ACC112 (cell line): ENCODE data around the gene RNF182.

ENCODE experiments used
- H2AFZ ChIP-seq: fragments of 200-600 bp; sonication (generic); one replicate; pipeline ENCODE4 v1.6.0; 2017; ENCODE audit warnings: antibody characterized with exemption, low read length; ENCODE audit not compliant: unreplicated experiment
- H3K27ac ChIP-seq: fragments of 200-600 bp; sonication (generic); 2 replicates; pipeline ENCODE4 v1.5.1; 2014; ENCODE audit warnings: low read depth, mild to moderate bottlenecking, antibody characterized with exemption, low read length, moderate library complexity
- H3K27me3 ChIP-seq: fragments of 200-600 bp; sonication (generic); 2 replicates; pipeline ENCODE4 v1.6.1; 2014; ENCODE audit warnings: mild to moderate bottlenecking, antibody characterized with exemption, low read length, moderate library complexity, mixed read lengths; ENCODE audit not compliant: insufficient read depth
- H3K36me3 ChIP-seq: fragments of 200-600 bp; sonication (generic); 2 replicates; pipeline ENCODE4 v1.6.1; 2016; ENCODE audit warnings: mild to moderate bottlenecking, antibody characterized with exemption, low read length, moderate library complexity, mixed read lengths; ENCODE audit not compliant: insufficient read depth
- H3K4me1 ChIP-seq: fragments of 200-600 bp; sonication (generic); one replicate; pipeline ENCODE4 v1.6.1; 2016; ENCODE audit warnings: low read length, mixed read lengths; ENCODE audit not compliant: insufficient read depth, unreplicated experiment, control insufficient read depth
- H3K4me3 ChIP-seq: fragments of 200-600 bp; sonication (generic); 2 replicates; pipeline ENCODE4 v1.5.1; 2014; ENCODE audit warnings: mild to moderate bottlenecking, low read depth, low read length
- H3K79me2 ChIP-seq: fragments of 200-600 bp; sonication (generic); one replicate; pipeline ENCODE4 v1.6.0; 2016; ENCODE audit warnings: low read length; ENCODE audit not compliant: control insufficient read depth, unreplicated experiment, insufficient read depth

Gene RNF182

GRCh38 chr6:14029605-14030004 lies 104.9 kb downstream of the RNF182 start:
- no peak overlapping the region for H2AFZ ChIP-seq
- H3K4me1 ChIP-seq, result no peaks in the 10 kb centered on the region
- H3K27ac ChIP-seq, result no peak overlapping the region
- no peaks in the 10 kb centered on the region for H3K79me2 ChIP-seq
- no peak overlapping the region for H3K4me3 ChIP-seq
- no peaks in the 10 kb centered on the region for H3K27me3 ChIP-seq
- H3K36me3 ChIP-seq, result no peaks in the 10 kb centered on the region
